ENCODE measurements around the gene PPCS. TPM values are rescaled to one million over a fixed set of nuclear protein-coding genes. Genes with fewer than 3 reads are reported as not detected.

Gene PPCS
- total and polyA plus RNA-seq, 2 donors (not counting 1 experiment from before 2014, with no cell fraction given) = 39.3 to 40.3 TPM

GRCh38 chr1:42461196-42461595 is 4.9 kb downstream of the PPCS start:
- H3K9ac ChIP-seq (ENCODE audit: insufficient read depth, low read length) = no peak overlapping the region
- H3K9me3 ChIP-seq (ENCODE audit: control insufficient read depth, insufficient read depth, low read depth, low read length) = no peaks in the 10 kb centered on the region
- no peaks in the 10 kb centered on the region for H3K27me3 ChIP-seq (ENCODE audit: control insufficient read depth, insufficient read depth, low read length)
- no peak overlapping the region for H3K27ac ChIP-seq (ENCODE audit: insufficient read depth, low read length)
- no peaks in the 10 kb centered on the region for H4K20me1 ChIP-seq (ENCODE audit: control insufficient read depth, extremely low read depth, insufficient read depth, low read length)
- no peaks in the 10 kb centered on the region for H3K36me3 ChIP-seq (ENCODE audit: control insufficient read depth, insufficient read depth, low read length)
- H3K4me1 ChIP-seq (ENCODE audit: control insufficient read depth, extremely low read depth, insufficient read depth, low read length) = no peaks in the 10 kb centered on the region
- H3K4me3 ChIP-seq (replicated peaks in 1 of 4; ENCODE audit: control extremely low read depth in 1 of 4, insufficient read depth in 1 of 4, low read depth in 3 of 4, low read length in 4 of 4) = no peak overlapping the region
- DNase-seq (ENCODE audit: low read depth in 2 of 2) = no peak
- H3K4me2 ChIP-seq (ENCODE audit: extremely low read depth, insufficient read depth, low read length) = no peak overlapping the region
- no peaks in the 10 kb centered on the region for H3K79me2 ChIP-seq (ENCODE audit: control insufficient read depth, insufficient read depth, low read length)
- H2AFZ ChIP-seq (ENCODE audit: low read length) = no peak overlapping the region
- TF ChIP-seq EZH2 (IDR thresholded peaks at IDR 0.05; ENCODE audit: low read length, missing control alignments) = no peak
- TF ChIP-seq, protein P1, sequence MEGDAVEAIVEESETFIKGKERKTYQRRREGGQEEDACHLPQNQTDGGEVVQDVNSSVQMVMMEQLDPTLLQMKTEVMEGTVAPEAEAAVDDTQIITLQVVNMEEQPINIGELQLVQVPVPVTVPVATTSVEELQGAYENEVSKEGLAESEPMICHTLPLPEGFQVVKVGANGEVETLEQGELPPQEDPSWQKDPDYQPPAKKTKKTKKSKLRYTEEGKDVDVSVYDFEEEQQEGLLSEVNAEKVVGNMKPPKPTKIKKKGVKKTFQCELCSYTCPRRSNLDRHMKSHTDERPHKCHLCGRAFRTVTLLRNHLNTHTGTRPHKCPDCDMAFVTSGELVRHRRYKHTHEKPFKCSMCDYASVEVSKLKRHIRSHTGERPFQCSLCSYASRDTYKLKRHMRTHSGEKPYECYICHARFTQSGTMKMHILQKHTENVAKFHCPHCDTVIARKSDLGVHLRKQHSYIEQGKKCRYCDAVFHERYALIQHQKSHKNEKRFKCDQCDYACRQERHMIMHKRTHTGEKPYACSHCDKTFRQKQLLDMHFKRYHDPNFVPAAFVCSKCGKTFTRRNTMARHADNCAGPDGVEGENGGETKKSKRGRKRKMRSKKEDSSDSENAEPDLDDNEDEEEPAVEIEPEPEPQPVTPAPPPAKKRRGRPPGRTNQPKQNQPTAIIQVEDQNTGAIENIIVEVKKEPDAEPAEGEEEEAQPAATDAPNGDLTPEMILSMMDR (conservative IDR thresholded peaks at IDR 0.05 in 1 of 2, IDR thresholded peaks at IDR 0.05 in 1 of 2; ENCODE audit: low read depth in 1 of 2, low read length in 2 of 2) = no peak

DNA sequence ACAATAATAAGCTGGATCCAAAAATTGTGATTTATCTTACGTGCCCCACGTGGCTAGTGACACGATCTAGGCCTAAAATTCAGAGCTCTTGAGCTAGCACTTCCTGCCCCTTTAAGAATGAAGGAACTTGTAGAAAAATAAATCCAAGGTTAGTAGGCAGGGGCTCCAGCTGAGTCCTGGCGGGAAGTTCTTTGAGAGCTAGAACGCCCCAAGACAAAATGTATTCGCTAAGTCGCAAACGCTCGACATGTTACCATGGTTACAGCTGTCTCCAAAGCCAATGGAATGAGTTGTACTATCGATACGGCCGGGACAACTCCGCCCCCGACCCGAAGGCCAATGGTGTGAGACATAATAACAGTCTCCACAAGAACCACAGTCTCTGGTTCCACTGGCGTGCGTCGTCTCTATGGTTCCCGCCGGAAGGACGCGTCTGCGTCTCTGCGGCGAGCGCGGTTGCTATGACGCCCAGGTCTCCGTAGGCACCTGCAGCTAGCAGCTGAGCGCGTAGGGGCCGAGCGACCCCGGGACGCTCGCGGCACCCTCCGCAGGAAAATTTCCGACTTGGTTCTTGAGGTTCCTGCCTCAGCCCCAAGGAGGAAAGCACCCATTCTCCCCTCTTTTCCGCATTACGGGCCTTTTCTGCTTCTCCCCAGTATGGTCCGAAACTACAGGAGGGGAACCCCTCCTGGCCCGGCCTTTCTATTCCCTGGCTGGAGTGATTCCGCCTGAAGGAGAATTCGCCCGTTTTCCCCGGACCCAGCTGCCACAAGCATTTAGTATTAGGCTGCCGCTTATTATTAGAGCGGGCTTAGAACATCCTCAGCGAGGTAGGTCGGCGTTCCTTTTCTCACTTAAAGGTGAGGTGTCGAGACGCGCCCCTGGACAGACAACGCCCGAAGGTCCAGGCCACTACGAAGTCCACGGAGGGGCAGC is 6.8 kb downstream of the PPCS start, which contains the start of gene CCDC30:
Gene CCDC30 (plus strand): TSS at position 459 of the 936 bp plus-strand sequence. CDS start 17,266 bp downstream, outside the sequence.
- Histone ChIP-seq H3K27me3 (ENCODE audit: control insufficient read depth, insufficient read depth, low read length) (no peaks in the 10 kb centered on the region), H3K9ac (ENCODE audit: insufficient read depth, low read length) (peak within 1 kb of the TSS; percentile 40), H3K4me3 (replicated peaks in 1 of 4; ENCODE audit: control extremely low read depth in 1 of 4, insufficient read depth in 1 of 4, low read depth in 3 of 4, low read length in 4 of 4) (peak within 1 kb of the TSS; percentile 40 to 74 (median 61)), H3K27ac (ENCODE audit: insufficient read depth, low read length) (peak within 1 kb of the TSS; percentile 74), H3K4me2 (ENCODE audit: extremely low read depth, insufficient read depth, low read length) (peak within 1 kb of the TSS; percentile 96), H2AFZ (ENCODE audit: low read length) (peak within 1 kb of the TSS; percentile 45), H3K9me3 (ENCODE audit: control insufficient read depth, insufficient read depth, low read depth, low read length) (no peaks in the 10 kb centered on the region), H3K4me1 (ENCODE audit: control insufficient read depth, extremely low read depth, insufficient read depth, low read length) (no peaks in the 10 kb centered on the region), H3K36me3 (ENCODE audit: control insufficient read depth, insufficient read depth, low read length) (no peaks in the 10 kb centered on the region), H3K79me2 (ENCODE audit: control insufficient read depth, insufficient read depth, low read length) (no peaks in the 10 kb centered on the region), H4K20me1 (ENCODE audit: control insufficient read depth, extremely low read depth, insufficient read depth, low read length) (no peaks in the 10 kb centered on the region)
- DNase-seq (ENCODE audit: low read depth in 2 of 2) = peak; percentile 97 to 98
- TF ChIP-seq, protein P1 (conservative IDR thresholded peaks at IDR 0.05 in 1 of 2, IDR thresholded peaks at IDR 0.05 in 1 of 2; ENCODE audit: low read depth in 1 of 2, low read length in 2 of 2) = no peak
- TF ChIP-seq EZH2 (IDR thresholded peaks at IDR 0.05; ENCODE audit: low read length, missing control alignments) = no peak

- Histone ChIP-seq H3K36me3 (ENCODE audit: control insufficient read depth, insufficient read depth, low read length) (no peaks in the 10 kb centered on the region), H3K4me3 (replicated peaks in 1 of 4; ENCODE audit: control extremely low read depth in 1 of 4, insufficient read depth in 1 of 4, low read depth in 3 of 4, low read length in 4 of 4) (peak overlapping the region in 3 of 4 experiments; percentile 50 to 74 (median 72)), H3K4me1 (ENCODE audit: control insufficient read depth, extremely low read depth, insufficient read depth, low read length) (no peaks in the 10 kb centered on the region), H3K79me2 (ENCODE audit: control insufficient read depth, insufficient read depth, low read length) (no peaks in the 10 kb centered on the region), H2AFZ (ENCODE audit: low read length) (peak overlapping the region; percentile 13), H3K9ac (ENCODE audit: insufficient read depth, low read length) (no peak overlapping the region), H3K27ac (ENCODE audit: insufficient read depth, low read length) (no peak overlapping the region), H3K9me3 (ENCODE audit: control insufficient read depth, insufficient read depth, low read depth, low read length) (no peaks in the 10 kb centered on the region), H4K20me1 (ENCODE audit: control insufficient read depth, extremely low read depth, insufficient read depth, low read length) (no peaks in the 10 kb centered on the region), H3K27me3 (ENCODE audit: control insufficient read depth, insufficient read depth, low read length) (no peaks in the 10 kb centered on the region), H3K4me2 (ENCODE audit: extremely low read depth, insufficient read depth, low read length) (peak overlapping the region; percentile 96)
- TF ChIP-seq, protein P1 (conservative IDR thresholded peaks at IDR 0.05 in 1 of 2, IDR thresholded peaks at IDR 0.05 in 1 of 2; ENCODE audit: low read depth in 1 of 2, low read length in 2 of 2) = no peak
- no peak for DNase-seq (ENCODE audit: low read depth in 2 of 2)
Measured at GRCh38 chr1:42463921-42464320, 7.6 kb downstream of the PPCS start.
